GM19099 (cell line): Measurements from ENCODE around the gene NOTCH4.
A peak's percentile ranks its signal among the peaks of the same experiment; 100 is the strongest.

Experiments
- POLR2A ChIP-seq: IDR thresholded peaks from 3 replicates; pipeline ENCODE4 v1.6.1; 2011; ENCODE audit warnings: low read depth; ENCODE audit not compliant: insufficient read length; ENCODE audit errors: extremely low read depth

NOTCH4 gene

GRCh38 chr6:32223258-32224235 is at the start of gene NOTCH4:
TSS of gene NOTCH4 (minus strand) at chr6:32224067. CDS start at chr6:32223928, 139 bp downstream.
- TF ChIP-seq POLR2A: no peak

GRCh38 chr6:32271429-32271828 is 47.6 kb upstream of the NOTCH4 start:
- TF ChIP-seq POLR2A: no peak

- TF ChIP-seq POLR2A: no peak
These were observed 43.2 kb upstream of the NOTCH4 start for GRCh38 chr6:32267035-32267434.

- peak; percentile 33 for TF ChIP-seq POLR2A
These were observed 31.6 kb upstream of the NOTCH4 start for GRCh38 chr6:32255199-32256153.

- TF ChIP-seq POLR2A: no peak
These were observed 30.9 kb upstream of the NOTCH4 start for GRCh38 chr6:32254761-32255198.

GRCh38 chr6:32252331-32253009 is 28.6 kb upstream of the NOTCH4 start:
- TF ChIP-seq POLR2A: no peak

GRCh38 chr6:32249262-32249661 is 25.4 kb upstream of the NOTCH4 start:
- no peak for TF ChIP-seq POLR2A

- no peak for TF ChIP-seq POLR2A
These were observed 23.5 kb upstream of the NOTCH4 start for GRCh38 chr6:32247401-32247800.

- TF ChIP-seq POLR2A: no peak
These were observed 21.1 kb upstream of the NOTCH4 start for GRCh38 chr6:32244946-32245398.

GRCh38 chr6:32244270-32244669 is 20.4 kb upstream of the NOTCH4 start:
- TF ChIP-seq POLR2A: no peak

GRCh38 chr6:32240686-32241085 is 16.8 kb upstream of the NOTCH4 start:
- no peak for TF ChIP-seq POLR2A

- no peak for TF ChIP-seq POLR2A
These were observed 15.6 kb upstream of the NOTCH4 start for GRCh38 chr6:32239462-32239861.

- no peak for TF ChIP-seq POLR2A
These were observed 11.1 kb upstream of the NOTCH4 start for GRCh38 chr6:32234934-32235333.

- TF ChIP-seq POLR2A: no peak
These were observed 2.6 kb upstream of the NOTCH4 start for GRCh38 chr6:32226434-32226833.

GRCh38 chr6:32224696-32225095 is 829 bp upstream of the NOTCH4 start:
- TF ChIP-seq POLR2A: no peak
